Measurements from ENCODE around the gene ZNF888. TPM values are rescaled to one million over a fixed set of nuclear protein-coding genes. Genes with fewer than 3 reads are reported as not detected.
"Not testable (repeated sequence)": the region's sequence is repeated elsewhere in the genome, so short reads cannot be mapped to it uniquely, and the experiment has no call there.

Gene ZNF888
- total RNA-seq, 1 donor from 2014 or later = 9.1 TPM

- H3K27me3 ChIP-seq; H3K9me3 ChIP-seq; H3K4me1 ChIP-seq; intact Hi-C loops (cut with DNase I): not testable (repeated sequence)
- TF ChIP-seq CTCF (IDR thresholded peaks at IDR 0.05) = peak; percentile 27
- Histone ChIP-seq H3K4me3 (peak within 1 kb of the TSS; percentile 68), H3K27ac (peak within 1 kb of the TSS; percentile 66), H3K36me3 (peaks cover 15% of the 10 kb centered on the region)
- DNase-seq (peak; percentile 84), ATAC-seq (peak; percentile 100)
These were observed 65.6 kb downstream of the ZNF888 start, which contains the start of gene ZNF468 for GRCh38 chr19:52857378-52858191. TSS of gene ZNF468 (minus strand) at chr19:52857619. CDS start at chr19:52854272, 3,347 bp downstream.

- Histone ChIP-seq H3K4me3 (peak overlapping the region; percentile 68), H3K36me3 (peaks cover 22% of the 10 kb centered on the region), H3K27ac (peak overlapping the region; percentile 66)
- ATAC-seq = peak; percentile 45
- H3K9me3 ChIP-seq; DNase-seq; H3K4me1 ChIP-seq; H3K27me3 ChIP-seq; intact Hi-C loops (cut with DNase I): not testable (repeated sequence)
These were observed 66.5 kb downstream of the ZNF888 start for GRCh38 chr19:52856540-52857377.

Other genes starting within 250 kb of the ZNF888 start
- 23.2 TPM for gene ZNF611, start 188.4 kb downstream of the ZNF888 start, total RNA-seq
- 13.1 TPM for gene ZNF600, start 136.6 kb downstream of the ZNF888 start, total RNA-seq
- gene ZNF28, start 101.8 kb downstream of the ZNF888 start, total RNA-seq = 18.6 TPM
- gene ZNF468, start 65.8 kb downstream of the ZNF888 start, total RNA-seq = 11.8 TPM
- 19.0 TPM for gene ZNF320, start 25.8 kb downstream of the ZNF888 start, total RNA-seq
- gene ZNF816, start 39.5 kb upstream of the ZNF888 start, total RNA-seq = 9.8 TPM
- gene ERVV-1, start 90.5 kb upstream of the ZNF888 start, total RNA-seq = not detected
- gene ERVV-2, start 121.3 kb upstream of the ZNF888 start, total RNA-seq = not detected
- gene ZNF160, start 180.0 kb upstream of the ZNF888 start, total RNA-seq = 35.3 TPM
- gene ZNF415, start 209.5 kb upstream of the ZNF888 start, total RNA-seq = 7.0 TPM
- 16.2 TPM for gene ZNF347, start 235.6 kb upstream of the ZNF888 start, total RNA-seq